ENCODE data around the gene CCDC83. TPM values are rescaled to one million over a fixed set of nuclear protein-coding genes. Genes with fewer than 3 reads are reported as not detected.
"Not testable (repeated sequence)": the region's sequence is repeated elsewhere in the genome, so short reads cannot be mapped to it uniquely, and the experiment has no call there.

CCDC83 gene
- polyA plus RNA-seq, 6 donors from 2014 or later = not detected

- no peaks in the 10 kb centered on the region for H3K4me1 Mint-ChIP-seq
- no peak for ATAC-seq (ENCODE audit: low read depth in 2 of 2)
- H3K27ac Mint-ChIP-seq = no peak overlapping the region
These were observed 32.4 kb upstream of the CCDC83 start for GRCh38 chr11:85822814-85823213.

GRCh38 chr11:85823816-85824215, 31.4 kb upstream of the CCDC83 start:
- DNase-seq (no peak), ATAC-seq (ENCODE audit: low read depth in 2 of 2) (no peak)
- H3K4me1 Mint-ChIP-seq = no peaks in the 10 kb centered on the region
- no peaks in the 10 kb centered on the region for H3K9me3 Mint-ChIP-seq
- H3K36me3 Mint-ChIP-seq = no peaks in the 10 kb centered on the region
- no peak overlapping the region for H3K4me3 Mint-ChIP-seq
- H3K27me3 Mint-ChIP-seq = peaks cover 0 to 5% (median 0%) of the 10 kb centered on the region in 3 donors
- no peak overlapping the region for H3K27ac Mint-ChIP-seq

More at GRCh38 chr11:85822814-85823213, 32.4 kb upstream of the CCDC83 start:
- no peak overlapping the region for H3K4me3 Mint-ChIP-seq
- no peaks in the 10 kb centered on the region for H3K36me3 Mint-ChIP-seq
- no peaks in the 10 kb centered on the region for H3K9me3 Mint-ChIP-seq
- H3K27me3 Mint-ChIP-seq = peaks cover 0 to 5% (median 0%) of the 10 kb centered on the region in 3 donors
- DNase-seq = no peak

- no peaks in the 10 kb centered on the region for H3K4me1 Mint-ChIP-seq
- peaks cover 0 to 5% (median 0%) of the 10 kb centered on the region in 3 donors for H3K27me3 Mint-ChIP-seq
- ATAC-seq (ENCODE audit: low read depth in 2 of 2) = no peak
- no peaks in the 10 kb centered on the region for H3K36me3 Mint-ChIP-seq
- no peak overlapping the region for H3K27ac Mint-ChIP-seq
- peaks cover 0 to 2% (median 0%) of the 10 kb centered on the region in 7 donors for H3K9me3 Mint-ChIP-seq
- no peak overlapping the region for H3K4me3 Mint-ChIP-seq
- no peak for DNase-seq
These were observed 29.6 kb upstream of the CCDC83 start for GRCh38 chr11:85825616-85826015.

GRCh38 chr11:85826116-85826855, 28.9 kb upstream of the CCDC83 start:
- H3K4me1 Mint-ChIP-seq = no peaks in the 10 kb centered on the region
- DNase-seq = no peak
- no peaks in the 10 kb centered on the region for H3K36me3 Mint-ChIP-seq
- ATAC-seq (ENCODE audit: low read depth in 2 of 2) = no peak
- H3K4me3 Mint-ChIP-seq = no peak overlapping the region
- peaks cover 0 to 2% (median 0%) of the 10 kb centered on the region in 7 donors for H3K9me3 Mint-ChIP-seq
- H3K27me3 Mint-ChIP-seq = peaks cover 0 to 5% (median 0%) of the 10 kb centered on the region in 3 donors
- H3K27ac Mint-ChIP-seq = peak overlapping the region in 1 of 6 donors; percentile 74

- H3K4me3 Mint-ChIP-seq = no peak overlapping the region
- ATAC-seq (ENCODE audit: low read depth in 2 of 2) (no peak), DNase-seq (no peak)
- H3K27ac Mint-ChIP-seq = no peak overlapping the region
- H3K27me3 Mint-ChIP-seq = peaks cover 0 to 5% (median 0%) of the 10 kb centered on the region in 3 donors
- no peaks in the 10 kb centered on the region for H3K36me3 Mint-ChIP-seq
- no peaks in the 10 kb centered on the region for H3K4me1 Mint-ChIP-seq
- H3K9me3 Mint-ChIP-seq = peaks cover 0 to 2% (median 0%) of the 10 kb centered on the region in 7 donors
These were observed 27.2 kb upstream of the CCDC83 start for GRCh38 chr11:85827748-85828639.

- peaks cover 0 to 5% (median 0%) of the 10 kb centered on the region in 3 donors for H3K27me3 Mint-ChIP-seq
- H3K36me3 Mint-ChIP-seq = no peaks in the 10 kb centered on the region
- H3K4me3 Mint-ChIP-seq = no peak overlapping the region
- H3K9me3 Mint-ChIP-seq = peaks cover 0 to 2% (median 0%) of the 10 kb centered on the region in 7 donors
- ATAC-seq (ENCODE audit: low read depth in 2 of 2) (no peak), DNase-seq (no peak)
- no peaks in the 10 kb centered on the region for H3K4me1 Mint-ChIP-seq
- H3K27ac Mint-ChIP-seq = no peak overlapping the region
These were observed 26.6 kb upstream of the CCDC83 start for GRCh38 chr11:85828640-85828978.

GRCh38 chr11:85829172-85829571, 26.0 kb upstream of the CCDC83 start:
- Mint-ChIP-seq H3K27ac (no peak overlapping the region), H3K4me3 (no peak overlapping the region), H3K27me3 (peaks cover 0 to 2% (median 0%) of the 10 kb centered on the region in 3 donors), H3K4me1 (no peaks in the 10 kb centered on the region), H3K9me3 (peaks cover 0 to 2% (median 0%) of the 10 kb centered on the region in 7 donors), H3K36me3 (no peaks in the 10 kb centered on the region)
- ATAC-seq (ENCODE audit: low read depth in 2 of 2) (no peak), DNase-seq (no peak)

GRCh38 chr11:85831050-85831449, 24.1 kb upstream of the CCDC83 start:
- Mint-ChIP-seq H3K27me3 (no peaks in the 10 kb centered on the region), H3K4me3 (no peak overlapping the region)

GRCh38 chr11:85835263-85835662, 19.9 kb upstream of the CCDC83 start:
- Mint-ChIP-seq H3K27ac (no peak overlapping the region), H3K27me3 (no peaks in the 10 kb centered on the region), H3K36me3 (peaks cover 0 to 10% of the 10 kb centered on the region in 2 donors), H3K4me3 (no peak overlapping the region), H3K9me3 (peaks cover 5 to 14% (median 9%) of the 10 kb centered on the region in 7 donors), H3K4me1 (no peaks in the 10 kb centered on the region)
- ATAC-seq (ENCODE audit: low read depth in 2 of 2) (no peak), DNase-seq (no peak)

More at GRCh38 chr11:85831050-85831449, 24.1 kb upstream of the CCDC83 start:
- H3K27ac Mint-ChIP-seq = no peak overlapping the region
- ATAC-seq (ENCODE audit: low read depth in 2 of 2) (no peak), DNase-seq (no peak)
- no peaks in the 10 kb centered on the region for H3K4me1 Mint-ChIP-seq
- peaks cover 3 to 10% (median 9%) of the 10 kb centered on the region in 7 donors for H3K9me3 Mint-ChIP-seq
- H3K36me3 Mint-ChIP-seq = peaks cover 0 to 6% of the 10 kb centered on the region in 2 donors

- ATAC-seq (ENCODE audit: low read depth in 2 of 2) (no peak), DNase-seq (no peak)
- peaks cover 5 to 14% (median 9%) of the 10 kb centered on the region in 7 donors for H3K9me3 Mint-ChIP-seq
- H3K4me1 Mint-ChIP-seq = no peaks in the 10 kb centered on the region
- H3K27ac Mint-ChIP-seq = no peak overlapping the region
- no peaks in the 10 kb centered on the region for H3K27me3 Mint-ChIP-seq
- no peak overlapping the region for H3K4me3 Mint-ChIP-seq
- H3K36me3 Mint-ChIP-seq = peaks cover 0 to 10% of the 10 kb centered on the region in 2 donors
These were observed 19.5 kb upstream of the CCDC83 start for GRCh38 chr11:85835729-85836128.

GRCh38 chr11:85840932-85841331, 14.3 kb upstream of the CCDC83 start:
- not testable (repeated sequence) for H3K4me1 Mint-ChIP-seq; DNase-seq; H3K36me3 Mint-ChIP-seq; ATAC-seq (ENCODE audit: low read depth in 2 of 2); H3K27ac Mint-ChIP-seq; H3K9me3 Mint-ChIP-seq; H3K4me3 Mint-ChIP-seq; H3K27me3 Mint-ChIP-seq

- Mint-ChIP-seq H3K4me3 (no peak overlapping the region), H3K36me3 (no peaks in the 10 kb centered on the region), H3K27me3 (no peaks in the 10 kb centered on the region), H3K9me3 (peaks cover 0 to 5% (median 0%) of the 10 kb centered on the region in 7 donors), H3K27ac (no peak overlapping the region), H3K4me1 (no peaks in the 10 kb centered on the region)
- no peak for DNase-seq
- no peak for ATAC-seq (ENCODE audit: low read depth in 2 of 2)
These were observed 11.3 kb upstream of the CCDC83 start for GRCh38 chr11:85843929-85844328.

GRCh38 chr11:85844439-85845123, 10.6 kb upstream of the CCDC83 start:
- H3K36me3 Mint-ChIP-seq = no peaks in the 10 kb centered on the region
- DNase-seq (no peak), ATAC-seq (ENCODE audit: low read depth in 2 of 2) (no peak)
- H3K4me1 Mint-ChIP-seq = no peaks in the 10 kb centered on the region
- no peak overlapping the region for H3K4me3 Mint-ChIP-seq
- H3K27ac Mint-ChIP-seq = no peak overlapping the region
- no peaks in the 10 kb centered on the region for H3K27me3 Mint-ChIP-seq
- peaks cover 0 to 5% (median 0%) of the 10 kb centered on the region in 7 donors for H3K9me3 Mint-ChIP-seq
